ENCODE results near the gene SNX27.
A peak's percentile ranks its signal among the peaks of the same experiment; 100 is the strongest.

SNX27 gene

DNA sequence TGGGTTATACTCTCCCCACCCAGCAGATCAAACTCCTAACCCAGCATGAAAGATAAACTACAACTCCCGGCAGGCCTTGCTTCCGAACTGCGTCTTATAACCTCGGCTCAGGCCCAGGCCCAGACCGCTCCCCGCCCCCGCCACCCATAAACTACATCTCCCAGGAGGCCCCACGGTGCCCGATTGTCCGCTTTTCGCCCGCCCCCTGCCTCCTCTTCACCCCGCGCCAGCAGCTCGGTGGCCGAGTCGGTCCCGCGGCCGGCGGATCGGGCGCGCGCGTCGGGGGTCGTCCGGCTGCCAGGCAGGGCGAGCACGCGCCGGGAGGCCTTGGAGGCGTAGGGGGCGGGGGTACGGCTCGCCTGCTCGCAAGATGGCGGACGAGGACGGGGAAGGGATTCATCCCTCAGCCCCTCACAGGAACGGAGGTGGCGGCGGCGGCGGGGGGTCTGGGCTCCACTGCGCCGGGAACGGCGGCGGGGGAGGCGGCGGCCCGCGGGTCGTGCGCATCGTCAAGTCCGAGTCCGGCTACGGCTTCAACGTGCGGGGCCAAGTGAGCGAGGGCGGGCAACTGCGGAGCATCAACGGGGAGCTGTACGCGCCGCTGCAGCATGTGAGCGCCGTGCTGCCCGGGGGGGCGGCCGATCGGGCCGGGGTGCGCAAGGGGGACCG, at the start of gene SNX27:
Gene SNX27 (plus strand): TSS at position 219 of the 669 bp plus-strand sequence. CDS start 152 bp downstream, at position 371.
- H3K9me3 ChIP-seq (ENCODE audit: control insufficient read depth, insufficient read depth, low read depth, low read length): no peaks in the 10 kb centered on the region
- H3K4me3 ChIP-seq (ENCODE audit: low read depth, low read length): peak within 1 kb of the TSS; percentile 100
- H3K27me3 ChIP-seq (ENCODE audit: control insufficient read depth, insufficient read depth, low read length): no peaks in the 10 kb centered on the region
- no peaks in the 10 kb centered on the region for H3K36me3 ChIP-seq (ENCODE audit: control insufficient read depth, insufficient read depth, low read length)
- peak within 1 kb of the TSS; percentile 81 for H3K9ac ChIP-seq (ENCODE audit: low read length)
- peak within 1 kb of the TSS; percentile 66 for H3K27ac ChIP-seq (ENCODE audit: low read depth, low read length)
- H3K4me1 ChIP-seq (ENCODE audit: control insufficient read depth, insufficient read depth, low read length): peaks cover 15% of the 10 kb centered on the region; the same call in 1 of the 2 replicates

- Histone ChIP-seq H3K36me3 (ENCODE audit: control insufficient read depth, insufficient read depth, low read length) (peaks cover 31% of the 10 kb centered on the region), H3K9me3 (ENCODE audit: control insufficient read depth, insufficient read depth, low read depth, low read length) (no peaks in the 10 kb centered on the region), H3K27me3 (ENCODE audit: control insufficient read depth, insufficient read depth, low read length) (no peaks in the 10 kb centered on the region), H3K4me3 (ENCODE audit: low read depth, low read length) (no peak overlapping the region), H3K4me1 (ENCODE audit: control insufficient read depth, insufficient read depth, low read length) (peaks cover 4% of the 10 kb centered on the region; the same call in 1 of the 2 replicates), H3K9ac (ENCODE audit: low read length) (no peak overlapping the region), H3K27ac (ENCODE audit: low read depth, low read length) (no peak overlapping the region)
These were observed 49.2 kb upstream of the SNX27 start for GRCh38 chr1:151562661-151563060.

DNA sequence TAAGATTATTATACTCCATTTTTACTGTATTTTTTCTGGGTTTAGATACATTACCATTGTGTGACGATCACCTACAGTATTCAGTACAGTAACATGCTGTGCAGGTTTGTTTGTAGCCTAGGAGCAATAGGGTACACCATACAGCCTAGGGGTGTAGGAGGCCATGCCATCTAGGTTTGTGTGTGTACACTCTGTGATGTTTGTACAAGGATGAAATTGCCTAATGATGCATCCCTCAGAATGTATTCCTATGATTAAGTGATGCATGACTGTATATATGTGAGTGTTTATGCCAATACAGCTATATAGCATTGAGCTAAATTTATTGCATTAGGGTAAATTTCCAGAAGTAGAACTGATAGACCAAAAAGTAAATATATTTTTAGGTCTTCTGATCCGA, 48.5 kb upstream of the SNX27 start:
- H3K27ac ChIP-seq (ENCODE audit: low read depth, low read length): no peak overlapping the region
- no peak overlapping the region for H3K9ac ChIP-seq (ENCODE audit: low read length)
- H3K4me1 ChIP-seq (ENCODE audit: control insufficient read depth, insufficient read depth, low read length): peaks cover 4% of the 10 kb centered on the region; the same call in 1 of the 2 replicates
- H3K9me3 ChIP-seq (ENCODE audit: control insufficient read depth, insufficient read depth, low read depth, low read length): no peaks in the 10 kb centered on the region
- no peaks in the 10 kb centered on the region for H3K27me3 ChIP-seq (ENCODE audit: control insufficient read depth, insufficient read depth, low read length)
- peaks cover 32% of the 10 kb centered on the region for H3K36me3 ChIP-seq (ENCODE audit: control insufficient read depth, insufficient read depth, low read length)
- no peak overlapping the region for H3K4me3 ChIP-seq (ENCODE audit: low read depth, low read length)

GRCh38 chr1:151565502-151566189, 46.2 kb upstream of the SNX27 start:
- H3K27ac ChIP-seq (ENCODE audit: low read depth, low read length): no peak overlapping the region
- peaks cover 4% of the 10 kb centered on the region; the same call in 1 of the 2 replicates for H3K4me1 ChIP-seq (ENCODE audit: control insufficient read depth, insufficient read depth, low read length)
- no peak overlapping the region for H3K4me3 ChIP-seq (ENCODE audit: low read depth, low read length)
- H3K27me3 ChIP-seq (ENCODE audit: control insufficient read depth, insufficient read depth, low read length): no peaks in the 10 kb centered on the region
- H3K9me3 ChIP-seq (ENCODE audit: control insufficient read depth, insufficient read depth, low read depth, low read length): no peaks in the 10 kb centered on the region
- H3K36me3 ChIP-seq (ENCODE audit: control insufficient read depth, insufficient read depth, low read length): peaks cover 51% of the 10 kb centered on the region
- H3K9ac ChIP-seq (ENCODE audit: low read length): no peak overlapping the region

GRCh38 chr1:151568626-151569088, 43.2 kb upstream of the SNX27 start:
- Histone ChIP-seq H3K4me3 (ENCODE audit: low read depth, low read length) (no peak overlapping the region), H3K36me3 (ENCODE audit: control insufficient read depth, insufficient read depth, low read length) (peaks cover 53% of the 10 kb centered on the region), H3K27ac (ENCODE audit: low read depth, low read length) (no peak overlapping the region), H3K27me3 (ENCODE audit: control insufficient read depth, insufficient read depth, low read length) (no peaks in the 10 kb centered on the region), H3K4me1 (ENCODE audit: control insufficient read depth, insufficient read depth, low read length) (peaks cover 4% of the 10 kb centered on the region; the same call in 1 of the 2 replicates), H3K9me3 (ENCODE audit: control insufficient read depth, insufficient read depth, low read depth, low read length) (no peaks in the 10 kb centered on the region), H3K9ac (ENCODE audit: low read length) (no peak overlapping the region)

- no peak overlapping the region for H3K9ac ChIP-seq (ENCODE audit: low read length)
- no peaks in the 10 kb centered on the region for H3K4me1 ChIP-seq (ENCODE audit: control insufficient read depth, insufficient read depth, low read length)
- H3K9me3 ChIP-seq (ENCODE audit: control insufficient read depth, insufficient read depth, low read depth, low read length): no peaks in the 10 kb centered on the region
- no peak overlapping the region for H3K27ac ChIP-seq (ENCODE audit: low read depth, low read length)
- no peaks in the 10 kb centered on the region for H3K27me3 ChIP-seq (ENCODE audit: control insufficient read depth, insufficient read depth, low read length)
- H3K4me3 ChIP-seq (ENCODE audit: low read depth, low read length): no peak overlapping the region
- peaks cover 60% of the 10 kb centered on the region for H3K36me3 ChIP-seq (ENCODE audit: control insufficient read depth, insufficient read depth, low read length)
These were observed 41.0 kb upstream of the SNX27 start for GRCh38 chr1:151570819-151571218.

- Histone ChIP-seq H3K9me3 (ENCODE audit: control insufficient read depth, insufficient read depth, low read depth, low read length) (no peaks in the 10 kb centered on the region), H3K4me1 (ENCODE audit: control insufficient read depth, insufficient read depth, low read length) (peaks cover 7% of the 10 kb centered on the region), H3K4me3 (ENCODE audit: low read depth, low read length) (no peak overlapping the region), H3K36me3 (ENCODE audit: control insufficient read depth, insufficient read depth, low read length) (peaks cover 57% of the 10 kb centered on the region), H3K9ac (ENCODE audit: low read length) (no peak overlapping the region), H3K27ac (ENCODE audit: low read depth, low read length) (no peak overlapping the region), H3K27me3 (ENCODE audit: control insufficient read depth, insufficient read depth, low read length) (no peaks in the 10 kb centered on the region)
These were observed 37.0 kb upstream of the SNX27 start for GRCh38 chr1:151574575-151575529.

DNA sequence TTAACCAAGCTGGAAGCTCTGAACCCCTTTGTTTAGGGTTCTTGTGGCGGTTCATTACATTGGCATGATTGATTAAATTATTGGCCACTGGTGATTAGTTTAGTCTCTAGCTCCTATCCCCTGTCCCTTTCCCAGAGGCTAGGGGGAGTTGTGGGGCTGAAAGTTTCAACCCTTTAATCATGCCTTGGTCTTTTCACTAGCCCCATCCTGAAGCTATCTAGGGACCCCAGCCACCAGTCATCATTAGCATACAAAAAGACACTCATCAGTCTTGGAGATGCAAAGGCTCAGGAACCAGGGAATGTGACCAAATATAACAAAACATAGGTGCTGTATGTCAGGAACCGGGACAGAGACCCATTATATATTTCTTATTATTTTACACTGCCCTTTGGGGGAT, 34.7 kb upstream of the SNX27 start:
- peaks cover 68% of the 10 kb centered on the region for H3K36me3 ChIP-seq (ENCODE audit: control insufficient read depth, insufficient read depth, low read length)
- no peak overlapping the region for H3K4me3 ChIP-seq (ENCODE audit: low read depth, low read length)
- peaks cover 7% of the 10 kb centered on the region for H3K4me1 ChIP-seq (ENCODE audit: control insufficient read depth, insufficient read depth, low read length)
- H3K9ac ChIP-seq (ENCODE audit: low read length): no peak overlapping the region
- H3K27me3 ChIP-seq (ENCODE audit: control insufficient read depth, insufficient read depth, low read length): no peaks in the 10 kb centered on the region
- no peaks in the 10 kb centered on the region for H3K9me3 ChIP-seq (ENCODE audit: control insufficient read depth, insufficient read depth, low read depth, low read length)
- H3K27ac ChIP-seq (ENCODE audit: low read depth, low read length): no peak overlapping the region

DNA sequence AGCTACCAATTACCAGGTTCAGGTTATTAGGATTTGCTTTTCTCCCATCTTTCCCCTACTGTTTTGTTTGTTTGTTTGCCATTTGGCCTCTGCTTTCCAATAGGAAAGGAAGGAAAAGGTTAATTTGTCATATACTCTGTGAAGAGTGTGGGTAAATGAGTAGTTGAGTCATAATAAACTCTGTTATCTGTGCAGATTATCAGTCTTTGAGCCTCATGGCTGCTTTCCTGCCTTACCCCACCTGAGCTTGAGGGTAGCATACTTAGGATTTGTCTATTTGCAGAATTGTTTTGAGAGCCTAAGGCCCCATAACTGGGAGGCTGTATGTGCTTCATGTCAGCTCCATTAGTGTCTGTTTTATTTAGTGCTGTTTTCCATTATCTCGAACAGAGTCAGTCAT, 32.9 kb upstream of the SNX27 start:
- Histone ChIP-seq H3K9me3 (ENCODE audit: control insufficient read depth, insufficient read depth, low read depth, low read length) (no peaks in the 10 kb centered on the region), H3K36me3 (ENCODE audit: control insufficient read depth, insufficient read depth, low read length) (peaks cover 66% of the 10 kb centered on the region), H3K4me1 (ENCODE audit: control insufficient read depth, insufficient read depth, low read length) (peaks cover 7% of the 10 kb centered on the region), H3K9ac (ENCODE audit: low read length) (no peak overlapping the region), H3K27ac (ENCODE audit: low read depth, low read length) (no peak overlapping the region), H3K27me3 (ENCODE audit: control insufficient read depth, insufficient read depth, low read length) (no peaks in the 10 kb centered on the region), H3K4me3 (ENCODE audit: low read depth, low read length) (no peak overlapping the region)

DNA sequence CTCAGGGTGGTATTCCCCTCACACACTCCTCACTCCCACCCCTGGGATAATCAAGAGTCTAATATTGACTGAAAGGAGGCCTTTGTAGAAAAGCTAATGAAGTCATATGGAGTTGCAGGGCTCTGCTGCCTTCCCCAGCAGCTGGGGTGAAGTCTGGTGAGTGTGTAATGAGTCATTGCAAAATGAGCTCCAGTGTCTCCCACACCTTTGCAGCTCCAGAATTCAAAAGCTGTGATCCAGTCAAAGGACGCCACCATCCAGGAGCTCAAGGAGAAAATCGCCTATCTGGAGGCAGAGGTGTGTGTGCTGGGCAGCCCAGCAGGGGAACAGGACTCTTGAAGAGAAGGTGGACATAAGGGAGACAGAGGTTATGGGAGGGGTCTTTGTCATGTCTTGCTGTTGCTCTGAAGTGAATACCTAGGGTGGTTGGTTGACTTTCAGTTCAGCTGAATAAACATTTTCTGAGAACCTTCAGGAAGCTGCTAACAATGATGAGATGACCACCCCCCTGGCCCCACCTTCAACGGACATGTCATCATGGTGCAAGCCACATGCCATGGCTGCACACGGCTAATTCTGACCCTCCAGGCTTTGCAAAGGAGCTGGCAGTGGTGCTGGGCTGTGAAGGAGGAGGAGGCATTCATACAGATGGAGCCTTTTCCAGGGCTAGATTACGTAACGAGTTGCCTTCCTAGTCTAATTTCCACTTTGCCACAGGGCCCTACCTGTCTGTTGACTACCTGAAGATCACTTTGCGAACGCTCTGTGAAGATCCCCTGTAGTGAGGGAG, 32.2 kb upstream of the SNX27 start:
- Histone ChIP-seq H3K9me3 (ENCODE audit: control insufficient read depth, insufficient read depth, low read depth, low read length) (no peaks in the 10 kb centered on the region), H3K9ac (ENCODE audit: low read length) (no peak overlapping the region), H3K36me3 (ENCODE audit: control insufficient read depth, insufficient read depth, low read length) (peaks cover 59% of the 10 kb centered on the region), H3K27ac (ENCODE audit: low read depth, low read length) (no peak overlapping the region), H3K4me1 (ENCODE audit: control insufficient read depth, insufficient read depth, low read length) (peaks cover 7% of the 10 kb centered on the region), H3K27me3 (ENCODE audit: control insufficient read depth, insufficient read depth, low read length) (no peaks in the 10 kb centered on the region), H3K4me3 (ENCODE audit: low read depth, low read length) (no peak overlapping the region)

All from HUES6 (cell line).